Forelimb muscle (tissue), 1 donor: ENCODE measurements around the gene ADO. TPM values are rescaled to one million over a fixed set of nuclear protein-coding genes. Genes with fewer than 3 reads are reported as not detected.
"Not testable (repeated sequence)": the region's sequence is repeated elsewhere in the genome, so short reads cannot be mapped to it uniquely, and the experiment has no call there.

Experiments used
- DNase-seq: peaks from one replicate; pipeline ENCODE4 v3.0.0-alpha.2; 2013; ENCODE audit warnings: low read depth
- polyA plus RNA-seq: library from polyadenylated mRNA; unstranded; fragments of 120-200 nt; gene quantifications from one replicate; pipeline ENCODE4 v1.2.1, GENCODE V29; 2013; ENCODE audit not compliant: insufficient read length

ADO gene
- polyA plus RNA-seq, result 12.7 TPM

DNA sequence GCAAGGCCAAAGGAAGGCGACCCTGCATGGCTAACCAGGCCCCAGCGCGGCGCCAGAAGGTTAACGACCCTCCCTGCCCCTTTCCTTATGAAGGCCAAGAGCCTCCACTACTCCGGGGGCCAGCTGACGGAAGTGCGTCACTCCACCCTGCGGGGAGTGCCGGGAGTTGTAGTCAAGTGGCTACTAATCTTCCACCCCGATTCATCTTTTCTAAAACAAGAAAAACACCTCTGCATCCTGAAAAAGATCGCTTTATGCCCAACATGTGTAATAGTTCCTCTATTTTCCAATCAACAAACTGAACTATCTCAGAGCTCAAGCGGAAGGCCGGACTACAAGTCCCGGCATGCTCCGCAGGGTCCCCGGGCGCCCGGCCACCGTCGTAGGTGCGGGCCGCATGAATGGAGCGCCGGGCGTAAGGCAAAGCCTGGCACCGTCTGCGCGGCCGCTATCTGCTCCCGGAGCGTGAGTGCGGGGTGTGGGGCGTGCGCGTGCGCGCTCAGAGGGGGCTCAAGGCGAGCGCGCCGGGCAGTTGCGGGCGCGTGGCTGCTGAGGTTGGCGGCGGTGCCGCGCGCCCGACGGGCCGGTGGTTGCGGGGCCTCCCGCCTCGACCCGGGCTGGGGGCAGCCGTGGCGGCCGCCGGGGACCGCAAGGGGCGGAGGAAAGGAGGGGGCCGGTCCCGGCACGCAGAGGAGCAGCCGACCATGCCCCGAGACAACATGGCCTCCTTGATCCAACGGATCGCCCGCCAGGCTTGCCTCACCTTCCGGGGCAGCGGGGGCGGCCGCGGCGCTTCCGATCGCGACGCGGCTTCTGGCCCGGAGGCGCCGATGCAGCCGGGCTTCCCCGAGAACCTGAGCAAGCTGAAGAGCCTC, at the start of gene ADO:
Gene ADO (plus strand): TSS at position 365 of the 875 bp plus-strand sequence. CDS start 340 bp downstream, at position 705.
- DNase-seq, result no peak

DNA sequence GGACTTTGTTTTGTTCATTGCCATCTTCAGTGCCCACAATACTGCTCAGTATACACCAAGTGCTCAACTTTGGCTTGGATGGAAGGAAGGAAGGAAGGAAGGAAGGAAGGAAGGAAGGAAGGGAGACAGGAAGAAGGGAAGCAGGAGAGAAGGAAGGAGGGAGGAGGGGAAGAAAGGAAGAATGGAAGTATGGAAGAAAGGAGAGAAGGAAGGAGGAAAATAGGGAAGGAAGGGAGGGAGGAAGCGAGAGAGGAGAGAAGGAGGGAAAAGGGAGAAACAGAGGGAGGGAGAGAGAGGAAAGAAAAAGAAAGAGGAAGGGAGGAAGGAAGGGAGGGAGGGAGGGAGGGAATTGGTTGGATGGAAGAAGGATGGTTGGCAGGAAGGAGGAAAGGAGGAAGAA, 49.6 kb upstream of the ADO start:
- no peak for DNase-seq

DNA sequence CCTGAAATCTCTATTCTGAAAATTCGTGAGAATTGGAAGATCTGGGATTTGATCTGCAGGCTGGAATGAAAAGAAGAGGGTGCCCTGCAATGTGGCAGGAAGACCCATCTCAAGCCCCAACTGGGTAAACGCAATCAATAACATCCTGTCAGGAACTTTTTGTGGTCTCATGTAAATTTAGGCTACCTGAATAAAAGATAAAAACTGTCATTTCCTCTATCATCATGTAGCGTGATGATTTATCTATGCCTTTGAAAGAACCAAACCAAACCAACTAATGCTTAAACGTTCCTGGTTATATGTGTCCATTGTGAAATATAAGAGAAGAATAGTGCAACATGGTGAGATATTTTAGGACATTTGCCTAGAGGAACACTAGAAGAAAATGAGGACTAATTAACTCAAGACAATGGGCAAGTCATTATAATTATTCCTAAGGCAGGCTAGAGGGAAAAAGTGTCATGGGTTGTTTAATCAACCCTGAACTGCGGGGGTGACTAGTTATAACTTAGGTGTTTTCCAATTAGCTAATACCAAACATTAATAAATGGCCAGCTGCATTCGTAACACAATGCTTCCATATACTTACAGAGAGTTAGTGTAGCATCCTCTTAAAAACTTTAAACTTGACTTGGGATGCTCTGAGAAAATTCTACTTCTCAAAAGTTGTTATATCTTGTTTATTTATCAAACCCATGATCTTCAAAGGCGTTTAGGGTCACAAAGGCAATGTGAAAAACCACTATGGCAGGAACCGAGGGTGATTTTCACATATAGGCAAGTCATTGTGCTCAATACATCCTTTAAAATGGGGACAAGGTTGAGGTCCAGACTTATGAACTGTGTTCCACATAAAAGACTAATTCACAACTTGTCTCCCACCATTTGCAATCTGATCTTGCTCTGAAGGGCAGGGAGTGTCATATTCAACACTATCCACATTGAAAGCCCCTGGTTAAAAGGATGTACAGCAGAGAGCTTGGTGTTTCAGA, 48.6 kb upstream of the ADO start:
- DNase-seq, result no peak

DNA sequence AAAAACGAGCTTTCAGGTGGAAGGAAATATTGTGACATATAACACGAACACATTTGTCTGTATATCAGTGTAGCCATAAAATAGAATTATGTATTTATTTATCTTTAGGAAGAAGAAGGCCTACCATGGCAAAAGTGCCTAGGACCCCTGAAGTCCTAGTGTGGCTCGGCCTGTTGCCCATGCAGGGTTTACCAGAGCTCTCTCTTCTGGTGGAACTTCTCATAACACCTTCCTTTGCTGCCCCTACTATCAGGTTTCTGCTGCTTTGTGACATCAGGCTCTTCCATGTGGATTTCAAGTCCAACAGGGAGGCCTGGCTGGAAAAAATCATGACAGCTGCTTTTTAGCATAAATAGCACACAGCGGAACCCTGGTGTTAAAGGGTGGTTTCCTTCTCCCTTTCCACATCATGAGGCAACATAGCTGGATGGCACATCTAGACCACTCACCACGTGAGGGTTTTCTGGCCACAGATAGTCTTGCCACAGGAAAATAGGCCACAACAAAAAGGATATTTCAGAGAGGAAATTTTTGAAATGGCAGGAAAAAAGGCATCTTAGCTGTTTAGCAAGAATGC, 44.8 kb upstream of the ADO start:
- DNase-seq, result no peak

DNA sequence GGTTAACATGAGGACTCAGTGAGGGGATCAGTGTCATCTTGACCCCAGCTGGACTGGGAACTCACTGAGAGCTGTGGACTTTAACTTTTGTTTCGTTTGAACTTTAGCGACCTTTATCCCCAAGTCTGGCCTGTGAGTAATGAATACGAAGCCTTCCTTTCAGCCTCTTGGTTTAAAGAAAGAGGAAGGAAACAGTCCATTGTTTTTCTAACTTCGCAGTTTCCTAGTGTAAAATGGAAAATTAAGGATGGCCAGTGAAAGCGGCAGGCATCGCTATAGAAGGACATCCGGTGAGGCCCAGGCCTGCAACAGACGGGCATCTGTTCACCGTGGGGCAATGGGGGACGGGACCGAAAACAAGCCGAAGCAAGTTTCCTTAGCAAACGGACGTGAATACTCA, 44.1 kb upstream of the ADO start:
- no peak for DNase-seq

DNA sequence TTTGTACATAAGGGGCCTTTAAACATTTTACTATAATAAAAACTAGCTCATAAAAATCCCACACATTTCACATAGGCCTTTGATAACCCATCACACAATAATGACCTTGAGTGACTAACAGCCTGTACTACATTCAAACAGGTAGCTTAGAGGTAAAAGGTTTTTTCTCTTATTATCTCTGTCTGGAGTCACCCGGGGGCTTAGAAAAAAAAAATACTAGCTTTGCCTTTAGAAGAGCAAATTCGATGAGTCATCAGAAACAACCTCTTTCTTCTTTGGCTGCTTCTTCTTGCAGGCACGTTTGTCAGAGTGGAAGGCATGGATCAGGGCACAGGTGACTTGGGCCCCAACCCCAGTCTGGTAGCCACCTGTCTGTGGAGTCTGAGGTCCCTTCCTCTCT, 43.4 kb upstream of the ADO start:
- DNase-seq, result no peak

DNA sequence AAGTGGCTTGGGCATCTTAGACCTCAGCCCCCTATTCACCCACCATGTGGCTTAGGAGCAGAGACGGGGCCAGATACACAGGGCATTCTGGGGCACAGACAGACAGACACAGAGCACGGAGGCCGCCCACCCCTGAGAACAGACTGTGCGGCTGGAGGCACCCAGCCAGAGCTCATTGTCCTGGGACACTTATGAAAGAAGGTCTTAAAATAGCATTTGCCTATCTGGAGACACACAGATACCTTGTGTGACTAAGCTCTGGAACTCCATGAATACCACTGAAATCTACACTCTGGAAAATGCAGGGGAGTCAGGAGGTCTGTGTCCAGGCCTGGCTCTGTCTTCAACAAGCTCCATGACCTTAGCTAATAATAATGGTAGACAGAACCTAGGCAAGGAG, 41.4 kb upstream of the ADO start:
- DNase-seq, result no peak

DNA sequence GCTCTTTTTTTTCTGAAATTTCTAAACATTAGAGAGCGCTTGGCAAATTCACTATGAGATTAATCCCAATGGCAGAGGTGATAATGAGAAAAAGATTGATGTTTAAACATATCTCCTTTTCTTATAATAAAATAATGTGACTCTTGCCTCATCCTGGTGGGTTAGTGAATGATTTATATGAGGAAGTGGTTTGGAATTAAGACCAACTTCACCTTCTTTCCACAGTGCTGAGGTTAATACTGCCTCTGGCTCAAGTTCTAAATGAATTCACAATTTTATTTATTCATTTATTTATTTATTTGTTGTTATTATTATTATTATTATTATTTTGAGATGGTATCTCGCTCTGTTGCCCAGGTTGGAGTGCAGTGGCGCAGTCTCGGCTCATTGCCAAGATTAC, 40.5 kb upstream of the ADO start:
- no peak for DNase-seq

DNA sequence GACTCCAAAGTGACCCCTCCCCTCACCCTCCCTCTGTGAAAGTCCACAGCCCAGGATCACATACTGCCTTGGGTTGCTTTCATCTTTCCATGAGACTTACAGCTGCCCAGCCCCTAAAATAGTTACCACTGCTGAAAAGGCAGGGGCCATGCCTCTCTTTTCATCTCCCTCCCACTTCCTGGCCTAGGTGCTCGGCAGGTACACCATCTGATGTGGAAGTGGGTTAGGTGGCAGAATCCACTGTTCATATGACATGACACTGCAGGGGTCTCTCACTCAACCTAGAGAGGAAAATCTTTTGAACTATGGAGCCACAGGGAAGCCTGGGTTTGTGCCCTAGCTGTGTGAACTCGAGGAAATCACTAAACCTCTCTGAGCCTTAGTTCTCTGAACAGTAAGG, 38.8 kb upstream of the ADO start:
- DNase-seq, result no peak

DNA sequence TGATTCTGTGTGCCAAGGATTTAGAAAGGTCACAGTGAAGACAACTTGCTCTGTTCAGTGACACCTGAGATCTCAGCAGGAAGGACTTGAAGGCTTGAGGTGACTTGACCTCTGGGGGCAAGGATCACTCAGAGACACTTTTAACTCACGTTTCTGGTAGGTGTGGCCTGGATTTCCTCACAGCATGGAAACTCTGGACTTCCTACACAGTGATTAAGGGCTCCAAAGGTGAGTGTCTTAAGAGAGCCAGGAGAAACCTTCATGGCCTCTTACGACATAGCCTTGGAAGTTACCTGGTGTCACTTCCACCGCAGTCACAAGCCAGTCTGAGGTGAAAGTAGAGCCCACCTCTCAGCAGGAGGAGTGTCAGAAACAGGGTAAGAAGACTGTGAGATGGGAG, 38.1 kb upstream of the ADO start:
- DNase-seq, result no peak

DNA sequence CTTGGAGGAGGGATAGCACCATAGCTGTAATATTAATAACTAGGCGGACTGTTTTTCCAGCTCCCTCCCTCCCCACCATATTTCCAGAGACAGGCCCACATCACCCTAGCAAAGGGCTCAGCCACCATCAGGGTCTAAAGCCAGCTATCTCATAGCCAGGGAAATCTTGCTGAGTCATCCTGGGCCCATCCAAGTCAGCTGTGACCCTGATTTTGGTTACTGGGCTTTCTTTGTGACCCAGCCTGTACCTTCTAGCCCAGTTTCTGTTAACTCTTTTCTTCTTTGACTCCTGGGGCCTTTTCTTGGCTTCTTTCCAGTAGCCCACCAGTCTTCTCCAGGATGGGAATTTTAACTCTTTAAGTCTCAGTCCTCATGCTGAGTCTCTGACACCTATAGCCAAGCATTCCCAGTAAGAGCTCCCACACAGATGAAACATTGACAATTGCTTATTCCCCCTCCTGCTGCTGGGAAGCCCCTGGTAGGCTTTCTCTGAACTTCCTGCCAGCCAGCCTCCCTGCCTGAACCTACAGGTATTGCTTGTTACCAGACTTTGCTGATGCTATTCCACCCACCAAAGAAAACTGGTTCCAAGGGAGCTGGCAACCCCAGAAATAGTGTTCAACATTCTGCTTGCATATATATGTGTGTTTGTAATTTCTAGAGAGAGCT, 34.8 kb upstream of the ADO start:
- no peak for DNase-seq

DNA sequence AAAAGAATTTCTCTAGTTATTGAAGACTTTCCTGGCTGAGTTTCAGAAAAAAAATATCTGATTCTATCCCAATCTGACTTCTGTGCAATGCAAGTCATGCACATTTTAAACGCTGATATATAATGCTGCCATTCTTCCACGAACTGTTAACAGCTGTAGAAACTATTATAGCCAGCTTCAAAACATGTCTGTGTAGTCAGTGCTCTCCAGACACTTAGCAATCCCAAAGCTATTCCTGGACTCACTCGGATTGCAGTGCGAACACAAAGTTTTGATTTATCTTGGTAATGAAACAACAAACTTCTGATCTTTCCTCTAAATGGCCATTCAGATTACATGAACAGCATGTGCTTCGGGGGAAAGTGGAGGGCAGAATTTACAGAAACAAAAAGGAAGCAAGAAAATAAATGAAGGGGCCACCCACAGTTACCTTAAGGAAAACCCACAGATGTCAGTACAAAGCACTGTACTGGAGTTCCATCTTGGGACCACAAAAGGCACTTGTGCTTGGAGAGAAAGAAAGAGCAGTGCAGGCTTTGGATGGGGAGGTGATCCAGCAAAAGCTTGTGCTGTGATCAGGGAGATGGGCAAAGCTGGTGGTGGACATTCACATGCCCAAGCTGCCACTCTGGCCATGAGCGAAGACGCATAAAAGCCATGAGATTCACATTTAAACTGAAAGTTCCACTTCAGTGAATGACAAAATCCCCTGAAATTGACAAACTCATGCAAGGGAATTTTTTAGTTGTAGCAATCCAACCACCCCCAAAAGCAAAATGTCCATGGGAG, 32.1 kb upstream of the ADO start:
- DNase-seq, result no peak

DNA sequence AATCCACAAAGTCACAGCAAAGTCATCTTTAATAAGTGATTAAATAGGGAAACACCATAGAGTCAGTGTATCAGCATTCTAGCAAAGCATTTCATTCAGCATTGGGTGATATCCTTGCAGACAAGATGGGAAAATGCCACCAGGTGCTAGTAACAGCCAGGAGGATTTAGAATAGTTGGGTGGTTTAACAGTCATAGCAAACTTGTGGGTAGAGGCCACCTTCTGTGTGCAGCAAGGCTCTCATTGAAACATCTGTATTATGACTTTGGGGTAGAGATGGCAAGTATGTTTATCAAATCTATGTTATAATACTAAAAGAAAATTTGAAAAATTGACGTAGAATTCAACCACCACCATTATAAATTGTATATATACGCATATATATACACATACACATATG, 26.4 kb upstream of the ADO start:
- no peak for DNase-seq

DNA sequence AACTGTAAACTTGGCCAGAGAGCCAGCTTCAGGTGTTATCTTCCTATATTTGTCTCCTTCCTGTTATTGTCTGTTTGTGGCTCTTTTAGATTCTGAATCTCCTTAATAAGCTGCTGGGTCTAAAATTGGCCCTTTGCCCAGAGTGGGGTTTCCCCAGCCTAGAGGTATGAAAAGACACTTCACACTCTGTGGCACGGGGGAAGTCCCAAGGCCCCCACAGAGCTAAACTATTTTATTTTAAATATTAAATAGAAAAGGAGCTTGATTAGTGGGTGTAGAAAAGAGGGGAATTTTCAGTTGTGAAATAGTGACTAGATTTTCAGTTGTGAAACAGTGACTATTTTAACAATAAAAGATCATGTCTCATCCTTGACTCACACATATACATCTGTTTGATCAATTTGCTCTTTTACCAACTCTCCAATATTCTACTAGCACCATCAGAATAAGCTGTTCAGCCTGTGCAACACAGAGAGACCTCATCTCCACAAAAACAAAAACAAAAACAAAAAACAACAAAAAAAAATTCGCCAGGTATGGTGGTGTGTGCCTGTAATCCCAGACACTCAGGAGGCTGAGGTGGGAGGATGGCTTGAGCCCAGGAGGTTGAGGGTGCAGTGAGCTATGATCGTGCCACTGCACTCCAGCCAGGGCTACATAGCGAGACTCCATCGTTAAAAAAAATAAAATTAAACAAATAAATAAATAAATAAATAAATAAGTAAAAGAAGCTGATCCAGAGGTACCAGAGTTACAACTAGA, 24.9 kb upstream of the ADO start:
- no peak for DNase-seq

DNA sequence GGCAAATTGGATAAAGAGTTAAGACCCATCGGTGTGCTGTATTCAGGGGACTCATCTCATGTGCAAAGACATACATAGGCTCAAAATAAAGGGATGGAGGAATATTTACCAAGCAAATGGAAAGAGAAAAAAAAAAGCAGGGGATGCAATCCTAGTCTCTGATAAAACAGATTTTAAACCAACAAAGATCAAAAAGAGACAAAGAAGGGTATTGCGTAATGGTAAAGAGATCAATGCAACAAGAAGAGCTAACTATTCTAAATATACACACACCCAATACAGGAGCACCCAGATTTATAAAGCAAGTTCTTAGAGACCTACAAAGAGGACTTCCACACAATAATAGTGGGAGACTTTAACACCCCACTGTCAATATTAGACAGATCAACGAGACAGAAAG, 20.0 kb upstream of the ADO start:
- DNase-seq, result not testable (repeated sequence)

DNA sequence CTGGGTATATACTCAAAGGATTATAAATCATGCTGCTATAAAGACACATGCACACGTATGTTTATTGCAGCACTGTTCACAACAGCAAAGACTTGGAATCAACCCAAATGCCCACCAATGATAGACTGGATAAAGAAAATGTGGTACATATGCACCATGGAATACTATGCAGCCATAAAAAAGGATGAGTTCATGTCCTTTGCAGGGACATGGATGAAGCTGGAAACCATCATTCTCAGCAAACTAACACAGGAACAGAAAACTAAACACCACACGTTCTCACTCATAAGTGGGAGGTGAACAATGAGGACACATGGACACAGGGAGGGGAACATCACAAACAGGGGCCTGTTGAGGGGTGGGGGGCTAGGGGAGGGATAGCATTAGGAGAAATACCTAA, 16.2 kb upstream of the ADO start:
- DNase-seq, result not testable (repeated sequence)

DNA sequence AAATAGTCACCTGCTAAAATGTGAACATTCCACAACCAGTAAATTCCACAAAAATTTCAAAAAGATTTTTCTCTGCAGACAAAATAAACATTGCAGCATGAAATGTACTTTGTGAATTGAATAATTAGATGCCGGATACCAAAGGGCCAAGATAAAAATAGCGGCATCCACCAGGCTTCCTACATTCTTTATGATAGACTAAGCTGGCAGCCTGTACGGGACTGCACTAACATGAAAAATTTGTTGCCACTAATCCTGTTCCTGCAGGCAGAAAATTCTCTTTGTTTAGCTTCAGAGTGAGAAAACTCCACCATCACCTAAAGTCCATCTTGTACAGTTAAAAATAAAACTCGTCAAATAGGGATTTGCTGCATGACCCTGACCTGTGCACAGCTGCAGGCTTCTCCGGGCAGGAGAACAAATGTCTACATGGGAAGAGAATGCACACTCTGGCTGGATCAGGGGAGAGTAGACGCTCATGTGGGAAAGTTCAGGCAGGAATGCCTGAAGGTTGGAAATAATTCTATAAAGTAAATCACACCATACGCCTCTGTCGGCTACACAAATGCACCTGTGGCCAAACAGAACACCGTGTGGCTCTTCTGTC, 15.6 kb upstream of the ADO start:
- DNase-seq, result peak; percentile 14

DNA sequence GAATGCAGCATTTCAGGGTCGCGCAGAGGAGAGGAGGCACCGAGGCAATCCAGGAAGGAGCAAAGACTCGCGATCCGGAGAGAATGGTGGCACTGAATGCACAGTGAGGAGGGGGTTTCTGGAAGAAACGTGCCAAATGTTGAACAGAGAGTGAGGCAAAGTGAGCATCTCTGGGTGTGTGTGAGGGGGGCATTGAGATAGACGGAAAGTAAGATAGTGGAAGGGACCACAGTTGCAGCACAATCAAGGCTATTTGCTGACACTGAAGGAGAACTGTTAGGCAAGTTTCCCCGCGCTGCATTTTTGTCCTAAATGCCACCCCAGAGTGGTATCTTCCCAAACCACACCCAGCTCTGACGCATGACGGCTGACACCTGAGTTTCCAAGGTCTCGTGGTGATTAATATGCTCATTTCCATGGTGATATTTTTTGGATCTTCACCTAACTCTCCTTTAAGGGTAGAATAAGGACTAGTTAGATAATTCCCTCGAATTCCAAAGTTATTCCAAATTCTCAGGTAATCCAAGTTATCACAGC, 14.4 kb upstream of the ADO start:
- DNase-seq, result no peak

DNA sequence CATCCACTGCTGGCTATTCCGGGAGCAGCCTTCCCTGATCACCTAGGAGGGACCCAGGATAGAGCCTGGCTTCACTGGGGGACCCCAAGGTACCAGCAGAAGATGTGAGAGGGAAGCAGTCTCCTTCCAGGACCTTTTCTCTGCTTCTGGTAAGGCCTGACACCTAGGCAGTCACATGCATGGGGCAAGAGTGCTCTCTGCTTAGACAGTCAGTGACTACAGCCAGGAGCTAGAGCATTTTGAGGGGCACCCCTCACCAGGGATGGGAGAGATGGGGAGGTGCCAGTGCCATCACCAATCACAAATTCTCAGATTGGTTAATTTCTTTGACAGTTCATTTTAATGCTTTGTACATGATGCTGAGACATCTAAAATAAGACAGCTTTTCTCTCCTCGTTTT, 13.9 kb upstream of the ADO start:
- no peak for DNase-seq
